Nephron progenitor cell (in vitro differentiated cells): ENCODE data around the gene PDZD8.

Source experiments
- DNase-seq: peaks from one replicate; pipeline ENCODE4 v3.0.0; 2021
- H3K27ac Mint-ChIP-seq: 2 replicates; pipeline ENCODE4 v1.8.0; 2021; ENCODE audit warnings: mild to moderate bottlenecking, moderate library complexity, mixed read lengths
- H3K27me3 Mint-ChIP-seq: 2 replicates; pipeline ENCODE4 v1.8.0; 2021; ENCODE audit warnings: mild to moderate bottlenecking, low read depth, mixed read lengths; ENCODE audit not compliant: poor library complexity
- H3K36me3 Mint-ChIP-seq: 2 replicates; pipeline ENCODE4 v1.8.0; 2021; ENCODE audit warnings: low read depth, mixed read lengths
- H3K4me1 Mint-ChIP-seq: 2 replicates; pipeline ENCODE4 v1.8.0; 2021; ENCODE audit warnings: mixed read lengths
- H3K4me3 Mint-ChIP-seq: 2 replicates; pipeline ENCODE4 v1.8.0; 2021; ENCODE audit warnings: mild to moderate bottlenecking, moderate library complexity, mixed read lengths
- H3K9me3 Mint-ChIP-seq: 2 replicates; pipeline ENCODE4 v1.8.0; 2021; ENCODE audit warnings: mild to moderate bottlenecking, moderate library complexity, mixed read lengths
- CTCF ChIP-seq: fragments of 200-600 bp; sonication (generic); IDR thresholded peaks from 2 replicates; pipeline ENCODE4 v1.5.0; 2021; ENCODE audit warnings: antibody characterized with exemption

The PDZD8 gene

GRCh38 chr10:117400329-117400728 lies 25.1 kb upstream of the PDZD8 start:
- no peaks in the 10 kb centered on the region for H3K36me3 Mint-ChIP-seq
- no peaks in the 10 kb centered on the region for H3K9me3 Mint-ChIP-seq
- no peak for TF ChIP-seq CTCF
- H3K4me1 Mint-ChIP-seq = no peaks in the 10 kb centered on the region
- peaks cover 5% of the 10 kb centered on the region for H3K27me3 Mint-ChIP-seq
- DNase-seq = no peak
- H3K27ac Mint-ChIP-seq = no peak overlapping the region
- H3K4me3 Mint-ChIP-seq = no peak overlapping the region

GRCh38 chr10:117399341-117400196 lies 24.3 kb upstream of the PDZD8 start:
- Mint-ChIP-seq H3K36me3 (no peaks in the 10 kb centered on the region), H3K27me3 (peaks cover 5% of the 10 kb centered on the region), H3K4me3 (no peak overlapping the region), H3K9me3 (no peaks in the 10 kb centered on the region), H3K4me1 (no peaks in the 10 kb centered on the region), H3K27ac (no peak overlapping the region)
- no peak for TF ChIP-seq CTCF
- no peak for DNase-seq

GRCh38 chr10:117398029-117398428 lies 22.8 kb upstream of the PDZD8 start:
- Mint-ChIP-seq H3K4me3 (no peak overlapping the region), H3K9me3 (no peaks in the 10 kb centered on the region), H3K4me1 (peaks cover 3% of the 10 kb centered on the region), H3K36me3 (no peaks in the 10 kb centered on the region), H3K27me3 (no peaks in the 10 kb centered on the region), H3K27ac (no peak overlapping the region)
- TF ChIP-seq CTCF = no peak
- DNase-seq = no peak

- no peak overlapping the region for H3K4me3 Mint-ChIP-seq
- DNase-seq = no peak
- peaks cover 25% of the 10 kb centered on the region for H3K27me3 Mint-ChIP-seq
Observed at GRCh38 chr10:117391436-117392205, 16.4 kb upstream of the PDZD8 start.

GRCh38 chr10:117390420-117390819 lies 15.2 kb upstream of the PDZD8 start:
- Mint-ChIP-seq H3K27me3 (peaks cover 29% of the 10 kb centered on the region), H3K4me1 (peaks cover 11% of the 10 kb centered on the region), H3K9me3 (no peaks in the 10 kb centered on the region), H3K4me3 (no peak overlapping the region), H3K27ac (no peak overlapping the region), H3K36me3 (no peaks in the 10 kb centered on the region)
- TF ChIP-seq CTCF = no peak
- no peak for DNase-seq

More at GRCh38 chr10:117391436-117392205, 16.4 kb upstream of the PDZD8 start:
- no peak for TF ChIP-seq CTCF
- Mint-ChIP-seq H3K9me3 (no peaks in the 10 kb centered on the region), H3K4me1 (peaks cover 11% of the 10 kb centered on the region), H3K36me3 (no peaks in the 10 kb centered on the region), H3K27ac (no peak overlapping the region)
